ENCODE data around the gene ADAMTS20. TPM values are rescaled to one million over a fixed set of nuclear protein-coding genes. Genes with fewer than 3 reads are reported as not detected.

Gene ADAMTS20
- total and polyA plus RNA-seq, 10 of the 15 experiments (the other 5 are each of a cell fraction or from before 2014, with no cell fraction given), result 0.33 TPM; not detected in 9

DNA sequence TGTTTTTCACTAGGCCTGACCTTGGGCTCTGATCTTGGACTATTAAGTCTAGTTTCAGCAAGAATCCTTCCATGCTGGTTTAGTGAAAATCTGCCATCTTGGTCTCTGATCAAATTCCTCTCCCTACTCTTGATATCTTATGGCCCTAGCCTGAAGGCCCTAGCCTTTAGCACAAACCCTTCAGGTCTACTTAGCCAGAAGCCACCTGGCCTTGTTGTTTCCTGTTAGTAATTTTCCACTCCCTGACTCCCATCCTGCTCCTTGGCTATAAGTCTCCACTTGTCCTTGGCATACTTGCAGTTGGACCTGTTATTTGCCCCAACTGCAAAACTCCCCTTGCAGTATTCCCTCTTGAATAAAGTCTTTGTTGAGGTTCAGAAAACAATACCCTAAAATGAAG lies 241.4 kb downstream of the ADAMTS20 start (continued):
- TF ChIP-seq, protein P1, sequence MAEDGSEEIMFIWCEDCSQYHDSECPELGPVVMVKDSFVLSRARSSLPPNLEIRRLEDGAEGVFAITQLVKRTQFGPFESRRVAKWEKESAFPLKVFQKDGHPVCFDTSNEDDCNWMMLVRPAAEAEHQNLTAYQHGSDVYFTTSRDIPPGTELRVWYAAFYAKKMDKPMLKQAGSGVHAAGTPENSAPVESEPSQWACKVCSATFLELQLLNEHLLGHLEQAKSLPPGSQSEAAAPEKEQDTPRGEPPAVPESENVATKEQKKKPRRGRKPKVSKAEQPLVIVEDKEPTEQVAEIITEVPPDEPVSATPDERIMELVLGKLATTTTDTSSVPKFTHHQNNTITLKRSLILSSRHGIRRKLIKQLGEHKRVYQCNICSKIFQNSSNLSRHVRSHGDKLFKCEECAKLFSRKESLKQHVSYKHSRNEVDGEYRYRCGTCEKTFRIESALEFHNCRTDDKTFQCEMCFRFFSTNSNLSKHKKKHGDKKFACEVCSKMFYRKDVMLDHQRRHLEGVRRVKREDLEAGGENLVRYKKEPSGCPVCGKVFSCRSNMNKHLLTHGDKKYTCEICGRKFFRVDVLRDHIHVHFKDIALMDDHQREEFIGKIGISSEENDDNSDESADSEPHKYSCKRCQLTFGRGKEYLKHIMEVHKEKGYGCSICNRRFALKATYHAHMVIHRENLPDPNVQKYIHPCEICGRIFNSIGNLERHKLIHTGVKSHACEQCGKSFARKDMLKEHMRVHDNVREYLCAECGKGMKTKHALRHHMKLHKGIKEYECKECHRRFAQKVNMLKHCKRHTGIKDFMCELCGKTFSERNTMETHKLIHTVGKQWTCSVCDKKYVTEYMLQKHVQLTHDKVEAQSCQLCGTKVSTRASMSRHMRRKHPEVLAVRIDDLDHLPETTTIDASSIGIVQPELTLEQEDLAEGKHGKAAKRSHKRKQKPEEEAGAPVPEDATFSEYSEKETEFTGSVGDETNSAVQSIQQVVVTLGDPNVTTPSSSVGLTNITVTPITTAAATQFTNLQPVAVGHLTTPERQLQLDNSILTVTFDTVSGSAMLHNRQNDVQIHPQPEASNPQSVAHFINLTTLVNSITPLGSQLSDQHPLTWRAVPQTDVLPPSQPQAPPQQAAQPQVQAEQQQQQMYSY (CRISPR knock-in tag; IDR thresholded peaks at IDR 0.05), result no peak
- no peak for TF ChIP-seq TCF7 (IDR thresholded peaks at IDR 0.05; ENCODE audit: borderline replicate concordance)
- TF ChIP-seq, protein P2, sequence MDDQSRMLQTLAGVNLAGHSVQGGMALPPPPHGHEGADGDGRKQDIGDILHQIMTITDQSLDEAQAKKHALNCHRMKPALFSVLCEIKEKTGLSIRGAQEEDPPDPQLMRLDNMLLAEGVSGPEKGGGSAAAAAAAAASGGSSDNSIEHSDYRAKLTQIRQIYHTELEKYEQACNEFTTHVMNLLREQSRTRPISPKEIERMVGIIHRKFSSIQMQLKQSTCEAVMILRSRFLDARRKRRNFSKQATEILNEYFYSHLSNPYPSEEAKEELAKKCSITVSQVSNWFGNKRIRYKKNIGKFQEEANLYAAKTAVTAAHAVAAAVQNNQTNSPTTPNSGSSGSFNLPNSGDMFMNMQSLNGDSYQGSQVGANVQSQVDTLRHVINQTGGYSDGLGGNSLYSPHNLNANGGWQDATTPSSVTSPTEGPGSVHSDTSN (IDR thresholded peaks at IDR 0.05; ENCODE audit: insufficient replicate concordance, low read depth, low read length), result no peak
- no peak for TF ChIP-seq FOXM1 (IDR thresholded peaks at IDR 0.05; ENCODE audit: low read depth, low read length)
- no peak for TF ChIP-seq SRF (IDR thresholded peaks at IDR 0.05; ENCODE audit: low read depth in 2 of 2, low read length in 2 of 2)
- no peak for TF ChIP-seq WRNIP1 (IDR thresholded peaks at IDR 0.05; ENCODE audit: borderline replicate concordance, low read depth, low read length)
- TF ChIP-seq KDM1A (IDR thresholded peaks at IDR 0.05; ENCODE audit: borderline replicate concordance), result no peak
- TF ChIP-seq, protein P3, sequence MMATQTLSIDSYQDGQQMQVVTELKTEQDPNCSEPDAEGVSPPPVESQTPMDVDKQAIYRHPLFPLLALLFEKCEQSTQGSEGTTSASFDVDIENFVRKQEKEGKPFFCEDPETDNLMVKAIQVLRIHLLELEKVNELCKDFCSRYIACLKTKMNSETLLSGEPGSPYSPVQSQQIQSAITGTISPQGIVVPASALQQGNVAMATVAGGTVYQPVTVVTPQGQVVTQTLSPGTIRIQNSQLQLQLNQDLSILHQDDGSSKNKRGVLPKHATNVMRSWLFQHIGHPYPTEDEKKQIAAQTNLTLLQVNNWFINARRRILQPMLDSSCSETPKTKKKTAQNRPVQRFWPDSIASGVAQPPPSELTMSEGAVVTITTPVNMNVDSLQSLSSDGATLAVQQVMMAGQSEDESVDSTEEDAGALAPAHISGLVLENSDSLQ (IDR thresholded peaks at IDR 0.05), result no peak
- TF ChIP-seq SREBF2 (IDR thresholded peaks at IDR 0.05; ENCODE audit: low read length), result no peak
- TF ChIP-seq RCOR1 (conservative IDR thresholded peaks at IDR 0.05; ENCODE audit: low read depth, low read length), result no peak

Measured in GM12878 (cell line).